ENCODE data around the gene C1orf210. TPM values are rescaled to one million over a fixed set of nuclear protein-coding genes. Genes with fewer than 3 reads are reported as not detected.

The C1orf210 gene
- total and polyA plus RNA-seq, 2 of the 4 experiments (the other 2 are of a cell fraction) = not detected

- Histone ChIP-seq H2BK20ac (ENCODE audit: low read depth, low read length) (no peak overlapping the region), H3K4ac (ENCODE audit: low read depth, low read length) (no peak overlapping the region), H4K20me1 (ENCODE audit: insufficient read depth, low read length) (no peaks in the 10 kb centered on the region), H3K23ac (ENCODE audit: low read depth, low read length) (no peak overlapping the region; the same call in 1 of the 2 replicates), H3K9me3 (ENCODE audit: control insufficient read depth, insufficient read depth, low read length) (no peaks in the 10 kb centered on the region), H2BK5ac (ENCODE audit: low read depth, low read length, poor library complexity, severe bottlenecking) (no peak overlapping the region), H2AK9ac (replicated peaks; ENCODE audit: low read depth, low read length, poor library complexity) (peak overlapping the region; percentile 49), H4K91ac (ENCODE audit: insufficient read depth, low read depth, low read length) (no peak overlapping the region), H3K18ac (ENCODE audit: low read depth, low read length) (no peak overlapping the region), H3K4me3 (ENCODE audit: insufficient read depth, low read depth, low read length) (no peak overlapping the region), H3K36me3 (ENCODE audit: control insufficient read depth, insufficient read depth, low read length) (no peaks in the 10 kb centered on the region), H3K14ac (replicated peaks; ENCODE audit: low read depth, low read length) (peak overlapping the region; percentile 36; the same call in 1 of the 2 replicates), H3K9ac (ENCODE audit: low read depth, low read length) (no peak overlapping the region), H4K8ac (ENCODE audit: low read depth in 2 of 2, low read length in 2 of 2) (no peak overlapping the region), H3K4me2 (ENCODE audit: low read depth, low read length) (no peak overlapping the region), H2AK5ac (ENCODE audit: low read depth, low read length) (0 out of 2 replicates have a peak overlapping the region, but pooled peaks have one; percentile 14), H2BK120ac (ENCODE audit: low read depth, low read length) (no peak overlapping the region), H3K56ac (ENCODE audit: extremely low read depth, insufficient read depth, low read length) (no peak overlapping the region), H3K9me1 (ENCODE audit: insufficient read depth, low read length) (peaks cover 3% of the 10 kb centered on the region; the same call in 1 of the 2 replicates), H2BK15ac (ENCODE audit: low read depth, low read length) (no peak overlapping the region), H3K27me3 (ENCODE audit: control insufficient read depth, insufficient read depth, low read length) (peaks cover 4% of the 10 kb centered on the region), H3K27ac (ENCODE audit: insufficient read depth, low read length) (no peak overlapping the region; the same call in 1 of the 2 replicates), H3K4me1 (ENCODE audit: control insufficient read depth, insufficient read depth, low read length) (peaks cover 10% of the 10 kb centered on the region), H2AFZ (replicated peaks; ENCODE audit: low read length, poor library complexity) (peak overlapping the region; percentile 41), H3K79me1 (ENCODE audit: low read depth in 1 of 2, low read length in 2 of 2) (no peaks in the 10 kb centered on the region), H4K5ac (ENCODE audit: low read depth, low read length) (no peak overlapping the region)
- no CpG with 5 or more reads among the region's 7 CpGs for WGBS, 2 experiments (ENCODE audit: extremely low coverage in 2 of 2, insufficient read length in 1 of 2)
- peak; percentile 19; the same call in 1 of the 2 replicates for ATAC-seq (ENCODE audit: low read depth)
- intact Hi-C loops (cut with micrococcal nuclease) (no loop called here), in situ Hi-C loops (cut with MboI; ENCODE audit: low sequenced_read_pairs) (no loop called here), dilution Hi-C loops (cut with HindIII; ENCODE audit: low sequenced_read_pairs, unreplicated experiment) (no loop called here)
- DNase-seq = peak; percentile 56
- POLR2A ChIA-PET (ENCODE audit: unreplicated experiment) = no interaction called here
- BruUV-seq (replicated peaks) = no TSS peak
- CTCF ChIA-PET = interaction anchor here (0.7 to 1.4 kb wide), 2 partner anchors 15 to 64 kb away, joined by 3 read pairs; partner anchors contain the start of gene CDC20
- TF ChIP-seq MAFK (IDR thresholded peaks at IDR 0.05; ENCODE audit: low read depth, low read length) = no peak
- TF ChIP-seq CEBPB (IDR thresholded peaks at IDR 0.05; ENCODE audit: low read depth, low read length) = peak; percentile 29; the same call in 1 of the 2 replicates
- TF ChIP-seq BHLHE40 (IDR thresholded peaks at IDR 0.05; ENCODE audit: low read depth, low read length) = 0 out of 2 replicates have a peak, but pooled peaks have one; percentile 17
Measured at GRCh38 chr1:43293896-43294760, 8.7 kb upstream of the C1orf210 start.
